Prostate gland (tissue), 2 donors: ENCODE measurements around the gene NUMB. TPM values are rescaled to one million over a fixed set of nuclear protein-coding genes. Genes with fewer than 3 reads are reported as not detected.

ENCODE experiments used
- DNase-seq: peaks from one replicate; pipeline ENCODE4 v3.0.0-alpha.2; 2019; ENCODE audit warnings: low spot score
- H3K27ac ChIP-seq, 2 donors: fragments of 200-600 bp; sonication (generic); 2 replicates each; pipeline ENCODE4 v1.5.1; 2017 to 2019
- H3K27me3 ChIP-seq: fragments of 200-600 bp; sonication (generic); replicated peaks from 2 replicates; pipeline ENCODE4 v1.5.1; 2019; ENCODE audit not compliant: insufficient read depth
- H3K36me3 ChIP-seq, 2 donors: fragments of 200-600 bp; sonication (generic); 1 replicate in 1 of 2; 2 replicates in 1 of 2; pipeline versions ENCODE4 v1.5.1 to v1.8.1; 2017 to 2019
- H3K4me1 ChIP-seq: fragments of 200-600 bp; sonication (generic); replicated peaks from 2 replicates; pipeline ENCODE4 v1.5.1; 2019
- H3K4me3 ChIP-seq, 2 donors: fragments of 200-600 bp; sonication (generic); 2 replicates each; pipeline ENCODE4 v1.5.1; 2017 to 2019
- H3K9me3 ChIP-seq: fragments of 200-600 bp; sonication (generic); 2 replicates; pipeline ENCODE4 v1.5.1; 2017
- POLR2A ChIP-seq: fragments of 450-650 bp; IDR thresholded peaks from one replicate; pipeline ENCODE4 v1.6.1; 2016; ENCODE audit warnings: antibody characterized with exemption, mild to moderate bottlenecking
- POLR2AphosphoS5 ChIP-seq: sonication (generic); formaldehyde crosslinking; IDR thresholded peaks from one replicate; pipeline ENCODE4 v1.6.1; 2017; ENCODE audit warnings: antibody characterized with exemption
- WGBS: methylation state at CpG from one replicate; pipeline ENCODE4 v1.1.5; 2018; 5-methylcytosine and 5-hydroxymethylcytosine counted together
- intact Hi-C: fragments of 100-400 bp; cut with DNase I; formaldehyde crosslinking; loops from one replicate; pipeline ENCODE4 v1.14.2; 2022
- total RNA-seq, 2 donors: library from RNA; depleted of rRNA; stranded (reverse); fragments of >200 nt; gene quantifications; one replicate each; pipeline ENCODE4 v1.1.0, GENCODE V29; 2016
- TF ChIP-seq, protein P1 (sequence below), 4 experiments: fragments of 200-600 bp in 2 of 4; fragments of 450-650 bp in 2 of 4; sonication (generic) in 2 of 4; IDR thresholded peaks; 1 replicate in 3 of 4; 2 replicates in 1 of 4; pipeline ENCODE4 v1.5.1; 2016 to 2019; ENCODE audit warnings: antibody characterized with exemption in 4 of 4, mild to moderate bottlenecking in 2 of 4, moderate library complexity in 2 of 4

Gene NUMB
- total RNA-seq, 2 donors from 2014 or later, result 38.4 to 57.8 TPM

DNA sequence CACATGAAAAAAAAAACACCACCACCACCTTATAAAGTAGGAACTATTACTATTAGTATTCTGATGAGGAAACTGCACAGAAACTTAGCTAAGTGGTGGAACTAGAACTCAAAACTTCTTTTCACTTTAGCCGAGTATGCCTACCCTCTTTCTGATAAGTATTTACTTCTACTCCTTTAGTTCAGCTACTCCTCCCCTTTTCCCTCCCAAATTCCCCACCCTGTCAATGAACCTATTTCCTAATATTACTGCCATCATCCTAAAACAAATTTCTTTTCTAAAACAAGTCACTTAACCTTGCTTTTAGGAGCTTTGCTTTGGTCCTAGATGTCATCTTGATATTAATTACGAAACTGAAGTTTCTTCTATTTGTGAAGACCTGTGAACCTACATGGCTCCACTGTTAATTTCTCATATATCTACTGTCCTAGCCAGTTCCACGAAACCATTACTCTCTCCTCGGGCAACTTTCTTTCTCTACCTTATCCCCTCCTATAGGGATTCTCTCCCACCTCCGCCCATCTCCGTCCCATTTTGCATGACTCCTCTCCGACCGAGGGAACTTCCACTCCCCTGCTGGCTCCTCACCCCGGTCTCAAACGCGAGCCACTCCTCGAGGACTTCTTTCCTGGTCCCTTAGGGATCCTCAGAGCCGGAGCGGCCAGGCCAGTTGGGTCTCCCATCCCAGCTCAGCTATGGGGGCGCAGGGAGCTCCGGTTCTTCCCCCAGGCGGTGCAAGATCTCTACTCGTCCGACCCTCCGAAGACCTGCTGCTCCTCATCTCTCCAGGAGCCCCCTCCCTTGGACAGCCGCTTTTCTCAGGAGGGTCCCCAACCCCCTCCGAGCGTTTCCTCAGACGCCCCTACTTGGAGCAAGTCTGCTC lies 1.1 kb downstream of the NUMB start:
- H3K27me3 ChIP-seq, result no peaks in the 10 kb centered on the region
- no peaks in the 10 kb centered on the region for H3K36me3 ChIP-seq
- intact Hi-C loops, result no loop called here
- H3K9me3 ChIP-seq, result no peaks in the 10 kb centered on the region
- WGBS, result 2% methylated on average over 24 of the region's 24 CpGs
- peaks cover 7% of the 10 kb centered on the region for H3K4me1 ChIP-seq
- peak overlapping the region; percentile 83 to 97 for H3K4me3 ChIP-seq
- H3K27ac ChIP-seq, result peak overlapping the region; percentile 93 to 96
- TF ChIP-seq, protein P1, sequence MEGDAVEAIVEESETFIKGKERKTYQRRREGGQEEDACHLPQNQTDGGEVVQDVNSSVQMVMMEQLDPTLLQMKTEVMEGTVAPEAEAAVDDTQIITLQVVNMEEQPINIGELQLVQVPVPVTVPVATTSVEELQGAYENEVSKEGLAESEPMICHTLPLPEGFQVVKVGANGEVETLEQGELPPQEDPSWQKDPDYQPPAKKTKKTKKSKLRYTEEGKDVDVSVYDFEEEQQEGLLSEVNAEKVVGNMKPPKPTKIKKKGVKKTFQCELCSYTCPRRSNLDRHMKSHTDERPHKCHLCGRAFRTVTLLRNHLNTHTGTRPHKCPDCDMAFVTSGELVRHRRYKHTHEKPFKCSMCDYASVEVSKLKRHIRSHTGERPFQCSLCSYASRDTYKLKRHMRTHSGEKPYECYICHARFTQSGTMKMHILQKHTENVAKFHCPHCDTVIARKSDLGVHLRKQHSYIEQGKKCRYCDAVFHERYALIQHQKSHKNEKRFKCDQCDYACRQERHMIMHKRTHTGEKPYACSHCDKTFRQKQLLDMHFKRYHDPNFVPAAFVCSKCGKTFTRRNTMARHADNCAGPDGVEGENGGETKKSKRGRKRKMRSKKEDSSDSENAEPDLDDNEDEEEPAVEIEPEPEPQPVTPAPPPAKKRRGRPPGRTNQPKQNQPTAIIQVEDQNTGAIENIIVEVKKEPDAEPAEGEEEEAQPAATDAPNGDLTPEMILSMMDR (IDR thresholded peaks at IDR 0.05), result no peak
- TF ChIP-seq POLR2A, result no peak
- TF ChIP-seq POLR2AphosphoS5, result no peak
- DNase-seq, result peak; percentile 16

DNA sequence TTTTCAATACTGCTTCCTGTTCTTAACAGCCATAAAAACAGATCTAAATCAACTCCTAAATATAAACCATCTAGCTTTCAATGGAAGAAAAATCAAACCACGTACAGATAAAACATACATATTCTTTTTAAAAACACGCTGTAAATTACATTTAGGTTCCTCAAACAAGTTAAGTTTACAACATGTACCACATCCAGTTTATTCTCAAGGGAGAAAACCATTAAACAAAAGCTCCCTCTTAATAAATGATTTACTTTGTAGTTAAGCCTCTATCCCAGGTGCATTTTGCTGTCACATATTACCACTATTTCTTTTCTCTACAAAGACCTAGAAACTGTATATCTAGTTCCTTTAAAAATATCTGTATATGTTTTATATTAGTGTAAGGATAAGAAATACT lies 3.1 kb downstream of the NUMB start:
- no peaks in the 10 kb centered on the region for H3K27me3 ChIP-seq
- no peak overlapping the region for H3K4me3 ChIP-seq
- H3K27ac ChIP-seq, result no peak overlapping the region
- intact Hi-C loops, result no loop called here
- H3K9me3 ChIP-seq, result no peaks in the 10 kb centered on the region
- no peak for DNase-seq
- H3K4me1 ChIP-seq, result no peaks in the 10 kb centered on the region
- WGBS, result 12% methylated on average over 2 of the region's 2 CpGs
- H3K36me3 ChIP-seq, result no peaks in the 10 kb centered on the region
- TF ChIP-seq, protein P1 (IDR thresholded peaks at IDR 0.05), result no peak
- TF ChIP-seq POLR2A (no peak), POLR2AphosphoS5 (no peak)

DNA sequence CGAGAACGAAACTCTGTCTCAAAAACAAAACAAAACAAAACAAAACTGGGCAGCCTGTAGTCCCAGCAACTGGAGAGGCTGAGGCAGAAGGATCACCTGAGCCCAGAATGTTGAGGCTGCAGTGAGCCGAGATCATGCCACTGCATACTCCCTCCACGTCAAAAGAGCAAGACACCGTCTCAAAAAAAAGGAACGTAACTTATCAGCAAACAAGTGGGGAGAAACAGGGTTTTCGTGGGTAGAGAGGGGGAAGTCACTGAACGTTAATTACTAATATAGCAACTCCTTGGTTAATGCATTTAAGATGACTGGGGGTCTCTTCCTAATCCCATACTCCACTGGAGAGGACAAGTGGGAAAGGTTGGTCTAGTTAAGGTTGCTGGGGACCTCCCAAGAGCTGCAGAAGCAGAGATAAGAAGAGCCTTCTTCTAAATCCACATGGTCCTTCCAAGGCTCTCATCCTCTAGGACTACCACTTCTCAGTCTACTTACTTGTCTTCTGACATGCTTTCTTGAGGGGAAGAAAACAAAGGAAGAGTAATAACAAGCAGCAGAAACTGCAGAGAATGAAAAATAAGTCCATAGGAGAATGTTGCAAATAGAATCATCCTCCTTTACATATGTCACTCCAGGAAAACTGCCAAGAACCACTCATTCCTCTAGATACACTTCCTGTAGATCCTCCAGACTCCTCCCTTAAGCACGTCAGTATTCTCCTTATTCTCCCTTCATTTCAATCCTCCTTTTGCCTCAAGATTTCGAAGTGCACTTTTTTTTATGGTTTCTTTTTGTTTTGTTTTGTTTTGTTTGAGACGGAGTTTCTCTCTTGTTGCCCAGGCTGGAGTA lies 5.8 kb downstream of the NUMB start:
- Histone ChIP-seq H3K27ac (no peak overlapping the region), H3K4me1 (no peaks in the 10 kb centered on the region), H3K36me3 (no peaks in the 10 kb centered on the region), H3K9me3 (no peaks in the 10 kb centered on the region), H3K27me3 (no peaks in the 10 kb centered on the region), H3K4me3 (no peak overlapping the region)
- TF ChIP-seq POLR2AphosphoS5 (no peak), POLR2A (no peak)
- TF ChIP-seq, protein P1 (IDR thresholded peaks at IDR 0.05), result no peak
- WGBS, result 82% methylated on average over 11 of the region's 11 CpGs
- DNase-seq, result no peak
- intact Hi-C loops, result no loop called here

DNA sequence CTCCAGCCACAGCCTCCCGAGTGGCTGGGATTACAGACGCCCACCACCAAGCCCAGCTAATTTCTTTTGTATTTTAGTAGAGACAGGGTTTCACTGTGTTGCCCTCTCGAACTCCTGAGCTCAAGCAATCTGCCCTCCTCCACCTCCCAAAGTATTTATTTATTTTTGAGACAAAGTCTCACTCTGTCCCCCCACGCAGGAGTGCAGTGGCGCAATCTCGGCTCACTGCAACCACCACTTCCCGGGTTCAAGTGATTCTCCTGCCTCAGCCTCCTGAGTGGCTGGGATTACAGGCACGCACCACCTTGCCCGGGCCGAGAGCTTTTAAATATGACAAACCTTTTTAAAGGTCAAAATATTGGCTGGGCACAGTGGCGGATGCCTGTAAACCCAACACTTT lies 14.6 kb downstream of the NUMB start:
- TF ChIP-seq, protein P1 (IDR thresholded peaks at IDR 0.05), result no peak
- TF ChIP-seq POLR2AphosphoS5, result no peak
- no peak for TF ChIP-seq POLR2A
- no peak overlapping the region for H3K27ac ChIP-seq
- H3K4me1 ChIP-seq, result no peaks in the 10 kb centered on the region
- WGBS, result 97% methylated on average over 11 of the region's 11 CpGs
- no peaks in the 10 kb centered on the region for H3K9me3 ChIP-seq
- no peak for DNase-seq
- H3K4me3 ChIP-seq, result no peak overlapping the region
- H3K27me3 ChIP-seq, result no peaks in the 10 kb centered on the region
- intact Hi-C loops, result no loop called here
- H3K36me3 ChIP-seq, result no peaks in the 10 kb centered on the region
